T-helper 2 cell treated with Interferon-gamma antibody and Interleukin-4, amounts not matched to agents 5 μg/mL and 100 μg/mL, for 36 hours (primary cell): ENCODE measurements around the gene UNC13C.

Experiments
- DNase-seq: peaks from one replicate; pipeline ENCODE4 v3.0.0; 2021; ENCODE audit warnings: low spot score
- H3K27ac Mint-ChIP-seq: one replicate; pipeline ENCODE4 v1.8.0; 2021; ENCODE audit warnings: mild to moderate bottlenecking, mixed read lengths
- H3K27me3 Mint-ChIP-seq: one replicate; pipeline ENCODE4 v1.8.0; 2021; ENCODE audit warnings: low read depth, mixed read lengths
- H3K36me3 Mint-ChIP-seq: one replicate; pipeline ENCODE4 v1.8.0; 2021; ENCODE audit warnings: low read depth, mixed read lengths
- H3K4me1 Mint-ChIP-seq: one replicate; pipeline ENCODE4 v1.8.0; 2021; ENCODE audit warnings: low read depth, mixed read lengths
- H3K4me3 Mint-ChIP-seq: one replicate; pipeline ENCODE4 v1.8.0; 2022; ENCODE audit warnings: mild to moderate bottlenecking, moderate library complexity, mixed read lengths
- H3K9me3 Mint-ChIP-seq: one replicate; pipeline ENCODE4 v1.8.0; 2021; ENCODE audit warnings: mixed read lengths

UNC13C gene

DNA sequence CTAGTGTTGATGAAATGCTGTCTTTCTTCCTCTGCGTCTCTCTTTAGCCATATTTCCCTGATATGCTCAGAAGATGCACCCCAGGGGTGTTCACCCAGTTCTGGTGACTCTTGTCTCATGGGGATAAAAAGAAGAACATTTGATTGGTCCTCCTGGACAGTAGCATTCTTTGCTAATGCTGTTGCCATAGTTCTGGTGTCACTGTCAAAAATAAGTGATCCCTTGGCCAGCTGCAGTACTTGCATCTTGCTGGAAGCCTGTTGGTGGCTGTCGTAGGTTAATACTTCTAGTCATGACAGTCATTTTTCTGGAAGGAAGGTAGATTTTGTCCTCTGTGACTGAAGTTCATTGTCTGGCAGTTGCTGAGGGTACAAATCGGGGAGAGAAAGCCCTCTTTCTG lies 124.5 kb downstream of the UNC13C start:
- no peak for DNase-seq
- no peaks in the 10 kb centered on the region for H3K36me3 Mint-ChIP-seq
- H3K4me3 Mint-ChIP-seq = no peak overlapping the region
- no peaks in the 10 kb centered on the region for H3K4me1 Mint-ChIP-seq
- no peak overlapping the region for H3K27ac Mint-ChIP-seq
- no peaks in the 10 kb centered on the region for H3K27me3 Mint-ChIP-seq
- H3K9me3 Mint-ChIP-seq = no peaks in the 10 kb centered on the region

- H3K36me3 Mint-ChIP-seq = no peaks in the 10 kb centered on the region
- no peaks in the 10 kb centered on the region for H3K4me1 Mint-ChIP-seq
- DNase-seq = no peak
- no peak overlapping the region for H3K27ac Mint-ChIP-seq
- H3K9me3 Mint-ChIP-seq = no peaks in the 10 kb centered on the region
- H3K27me3 Mint-ChIP-seq = no peaks in the 10 kb centered on the region
- H3K4me3 Mint-ChIP-seq = no peak overlapping the region
Observed at GRCh38 chr15:54109014-54109413, 130.8 kb downstream of the UNC13C start.

- no peaks in the 10 kb centered on the region for H3K9me3 Mint-ChIP-seq
- H3K27me3 Mint-ChIP-seq = no peaks in the 10 kb centered on the region
- H3K4me3 Mint-ChIP-seq = no peak overlapping the region
- H3K36me3 Mint-ChIP-seq = no peaks in the 10 kb centered on the region
- no peak overlapping the region for H3K27ac Mint-ChIP-seq
- H3K4me1 Mint-ChIP-seq = no peaks in the 10 kb centered on the region
- DNase-seq = no peak
Observed at GRCh38 chr15:54119051-54119450, 140.8 kb downstream of the UNC13C start.

GRCh38 chr15:54120949-54121463 lies 142.8 kb downstream of the UNC13C start:
- no peaks in the 10 kb centered on the region for H3K36me3 Mint-ChIP-seq
- H3K9me3 Mint-ChIP-seq = no peaks in the 10 kb centered on the region
- H3K27ac Mint-ChIP-seq = no peak overlapping the region
- no peaks in the 10 kb centered on the region for H3K27me3 Mint-ChIP-seq
- no peak overlapping the region for H3K4me3 Mint-ChIP-seq
- no peak for DNase-seq
- H3K4me1 Mint-ChIP-seq = no peaks in the 10 kb centered on the region

DNA sequence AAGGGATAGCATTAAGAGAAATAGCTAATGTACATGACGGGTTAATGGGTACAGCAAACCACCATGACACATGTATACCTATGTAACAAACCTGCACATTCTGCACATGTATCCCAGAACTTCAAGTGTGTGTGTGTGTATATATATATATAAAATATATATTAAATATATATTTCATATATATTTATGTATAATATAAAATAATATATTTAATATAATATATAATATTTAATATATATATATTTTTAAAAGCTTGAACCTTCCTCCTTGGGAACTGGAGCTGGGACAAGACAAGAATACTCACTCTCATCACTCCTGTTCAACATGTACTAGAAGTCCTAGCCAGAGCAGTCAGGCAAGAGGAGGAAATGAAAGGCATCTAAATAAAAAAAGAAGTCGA lies 149.3 kb downstream of the UNC13C start:
- no peaks in the 10 kb centered on the region for H3K36me3 Mint-ChIP-seq
- no peak for DNase-seq
- no peak overlapping the region for H3K27ac Mint-ChIP-seq
- no peaks in the 10 kb centered on the region for H3K4me1 Mint-ChIP-seq
- no peaks in the 10 kb centered on the region for H3K9me3 Mint-ChIP-seq
- no peak overlapping the region for H3K4me3 Mint-ChIP-seq
- no peaks in the 10 kb centered on the region for H3K27me3 Mint-ChIP-seq

GRCh38 chr15:54131410-54131809 lies 153.2 kb downstream of the UNC13C start:
- no peak overlapping the region for H3K4me3 Mint-ChIP-seq
- no peaks in the 10 kb centered on the region for H3K36me3 Mint-ChIP-seq
- H3K4me1 Mint-ChIP-seq = no peaks in the 10 kb centered on the region
- DNase-seq = no peak
- no peak overlapping the region for H3K27ac Mint-ChIP-seq
- H3K9me3 Mint-ChIP-seq = no peaks in the 10 kb centered on the region
- no peaks in the 10 kb centered on the region for H3K27me3 Mint-ChIP-seq

- no peak overlapping the region for H3K4me3 Mint-ChIP-seq
- H3K36me3 Mint-ChIP-seq = no peaks in the 10 kb centered on the region
- H3K4me1 Mint-ChIP-seq = no peaks in the 10 kb centered on the region
- H3K27me3 Mint-ChIP-seq = no peaks in the 10 kb centered on the region
- no peak overlapping the region for H3K27ac Mint-ChIP-seq
- no peaks in the 10 kb centered on the region for H3K9me3 Mint-ChIP-seq
- DNase-seq = no peak
Observed at GRCh38 chr15:54149115-54149531, 170.9 kb downstream of the UNC13C start.

DNA sequence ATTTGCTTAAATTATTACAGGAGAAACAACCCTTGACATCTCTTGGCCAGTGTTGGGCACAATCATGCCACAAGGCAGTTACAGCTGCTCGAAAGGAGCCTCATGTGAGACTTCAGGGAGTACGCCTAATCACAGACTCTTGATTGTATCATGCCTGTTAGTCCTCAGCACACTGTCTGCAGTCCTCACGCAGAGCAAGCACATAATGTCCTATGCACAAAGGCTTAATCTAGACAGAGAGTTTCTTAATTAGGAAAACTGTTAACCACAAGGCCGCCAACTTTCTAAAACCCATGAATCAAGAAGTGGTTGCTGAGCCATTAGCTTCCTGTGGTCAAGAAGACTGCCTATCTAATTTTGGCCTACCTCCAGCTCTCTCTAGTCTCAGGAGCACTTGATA lies 172.0 kb downstream of the UNC13C start:
- Mint-ChIP-seq H3K27me3 (no peaks in the 10 kb centered on the region), H3K9me3 (no peaks in the 10 kb centered on the region), H3K36me3 (no peaks in the 10 kb centered on the region), H3K4me3 (no peak overlapping the region), H3K27ac (no peak overlapping the region), H3K4me1 (no peaks in the 10 kb centered on the region)
- no peak for DNase-seq

DNA sequence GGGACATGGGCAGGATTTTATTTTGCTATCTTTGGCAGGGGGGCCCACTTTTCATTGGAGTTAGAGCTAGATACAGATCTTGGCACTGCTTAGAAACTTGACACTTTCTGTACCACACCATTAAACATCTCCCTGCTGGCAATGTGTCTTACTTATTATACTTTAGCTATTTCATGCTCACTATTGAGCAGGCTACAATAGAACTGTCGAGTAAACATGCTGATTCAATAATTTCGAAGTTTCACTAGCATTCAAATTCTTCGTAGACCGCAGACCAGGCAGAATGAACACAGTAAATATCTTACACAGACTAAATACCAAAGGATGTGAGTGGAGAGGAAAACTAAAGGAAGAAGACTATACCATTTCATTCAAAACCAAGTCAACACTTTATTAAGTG lies 180.8 kb downstream of the UNC13C start:
- Mint-ChIP-seq H3K27me3 (no peaks in the 10 kb centered on the region), H3K4me3 (no peak overlapping the region), H3K27ac (no peak overlapping the region), H3K9me3 (no peaks in the 10 kb centered on the region), H3K4me1 (no peaks in the 10 kb centered on the region), H3K36me3 (no peaks in the 10 kb centered on the region)
- DNase-seq = no peak

- Mint-ChIP-seq H3K4me3 (no peak overlapping the region), H3K9me3 (peaks cover 11% of the 10 kb centered on the region), H3K27me3 (no peaks in the 10 kb centered on the region), H3K36me3 (no peaks in the 10 kb centered on the region), H3K4me1 (no peaks in the 10 kb centered on the region), H3K27ac (no peak overlapping the region)
- DNase-seq = no peak
Observed at GRCh38 chr15:54187325-54187724, 209.1 kb downstream of the UNC13C start.

GRCh38 chr15:54197995-54198394 lies 219.8 kb downstream of the UNC13C start:
- Mint-ChIP-seq H3K36me3 (no peaks in the 10 kb centered on the region), H3K27me3 (no peaks in the 10 kb centered on the region)

GRCh38 chr15:54206586-54207321 lies 228.5 kb downstream of the UNC13C start:
- no peak for DNase-seq
- Mint-ChIP-seq H3K9me3 (no peaks in the 10 kb centered on the region), H3K27me3 (no peaks in the 10 kb centered on the region), H3K4me3 (no peak overlapping the region), H3K36me3 (no peaks in the 10 kb centered on the region), H3K4me1 (no peaks in the 10 kb centered on the region), H3K27ac (no peak overlapping the region)

More at GRCh38 chr15:54197995-54198394, 219.8 kb downstream of the UNC13C start:
- Mint-ChIP-seq H3K4me3 (no peak overlapping the region), H3K4me1 (no peaks in the 10 kb centered on the region), H3K9me3 (peaks cover 15% of the 10 kb centered on the region), H3K27ac (no peak overlapping the region)
- no peak for DNase-seq

DNA sequence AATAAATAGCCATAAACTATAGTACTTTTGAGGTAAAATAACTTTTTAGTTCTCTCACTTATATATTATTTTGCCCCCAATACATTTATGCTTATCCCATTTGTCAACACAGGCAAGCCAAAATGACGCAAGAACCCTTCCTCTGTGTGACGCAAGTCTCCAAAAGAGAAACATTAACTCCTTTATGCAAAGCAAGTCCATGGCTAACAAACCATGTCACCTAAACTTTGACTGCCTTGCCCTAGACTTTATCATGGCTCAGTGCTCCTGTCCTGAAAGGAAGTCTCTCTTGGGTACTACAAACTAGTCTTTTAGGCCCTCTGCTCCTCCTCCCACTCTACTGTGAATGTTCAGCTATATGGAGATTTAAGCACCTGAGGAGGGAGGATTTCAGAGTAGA lies 230.5 kb downstream of the UNC13C start:
- H3K36me3 Mint-ChIP-seq = no peaks in the 10 kb centered on the region
- H3K27me3 Mint-ChIP-seq = no peaks in the 10 kb centered on the region
- no peak overlapping the region for H3K4me3 Mint-ChIP-seq
- H3K4me1 Mint-ChIP-seq = no peaks in the 10 kb centered on the region
- no peak for DNase-seq
- H3K27ac Mint-ChIP-seq = no peak overlapping the region
- no peaks in the 10 kb centered on the region for H3K9me3 Mint-ChIP-seq

GRCh38 chr15:54212635-54213034 lies 234.4 kb downstream of the UNC13C start:
- Mint-ChIP-seq H3K9me3 (peaks cover 4% of the 10 kb centered on the region), H3K4me3 (no peak overlapping the region)

DNA sequence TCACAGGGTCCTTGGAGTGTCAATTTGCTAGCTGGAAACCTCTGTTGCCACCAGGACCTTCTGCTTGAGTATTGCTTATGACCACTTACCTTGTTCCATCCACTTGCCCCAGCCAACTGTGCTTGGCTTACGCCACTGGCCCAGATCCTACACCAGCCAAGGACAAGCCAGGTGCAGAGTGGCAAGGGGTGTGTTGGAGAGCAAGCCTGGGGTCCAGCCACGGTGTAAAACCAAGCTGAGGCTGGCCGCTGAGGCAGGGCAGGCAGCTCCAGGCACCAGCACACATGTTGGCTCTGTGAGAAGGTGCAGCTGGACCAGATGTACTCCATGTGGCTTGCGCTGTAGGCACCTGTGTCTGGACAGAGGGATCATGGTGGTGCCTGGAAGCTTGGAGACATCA lies 248.2 kb downstream of the UNC13C start:
- no peaks in the 10 kb centered on the region for H3K27me3 Mint-ChIP-seq
- H3K9me3 Mint-ChIP-seq = peaks cover 31% of the 10 kb centered on the region
- no peak overlapping the region for H3K27ac Mint-ChIP-seq
- no peaks in the 10 kb centered on the region for H3K4me1 Mint-ChIP-seq
- H3K36me3 Mint-ChIP-seq = no peaks in the 10 kb centered on the region
- no peak for DNase-seq
- H3K4me3 Mint-ChIP-seq = no peak overlapping the region

More at GRCh38 chr15:54212635-54213034, 234.4 kb downstream of the UNC13C start:
- no peak for DNase-seq
- H3K4me1 Mint-ChIP-seq = no peaks in the 10 kb centered on the region
- no peak overlapping the region for H3K27ac Mint-ChIP-seq
- no peaks in the 10 kb centered on the region for H3K36me3 Mint-ChIP-seq
- H3K27me3 Mint-ChIP-seq = no peaks in the 10 kb centered on the region
